Right lobe of liver (tissue), 6 donors: ENCODE data around the gene BRMS1. TPM values are rescaled to one million over a fixed set of nuclear protein-coding genes. Genes with fewer than 3 reads are reported as not detected.
A peak's percentile ranks its signal among the peaks of the same experiment; 100 is the strongest.
"Not testable (repeated sequence)": the region's sequence is repeated elsewhere in the genome, so short reads cannot be mapped to it uniquely, and the experiment has no call there.

Experiments
- ATAC-seq, 4 donors: fragments of 200-7000 bp; cut with Tn5 transposase; one replicate each; pipeline ENCODE4 v1.9.1; 2020; ENCODE audit warnings: mild to moderate bottlenecking in 4 of 4, moderate library complexity in 4 of 4
- DNase-seq, 3 donors: peaks; one replicate each; pipeline ENCODE4 v3.0.0-alpha.2; 2020
- H3K27ac ChIP-seq, 3 donors: fragments of 200-600 bp; one replicate each; pipeline ENCODE4 v1.8.0; 2022
- H3K27me3 ChIP-seq, 2 donors: fragments of 200-600 bp; one replicate each; pipeline ENCODE4 v1.8.0; 2022
- H3K36me3 ChIP-seq, 4 donors: fragments of 200-600 bp; sonication (generic) in 1 of 4; one replicate each; pipeline versions ENCODE4 v1.5.1 to v1.8.0; 2017 to 2022; ENCODE audit warnings: control low read depth in 1 of 4
- H3K4me1 ChIP-seq, 4 donors: fragments of 200-600 bp; sonication (generic) in 1 of 4; one replicate each; pipeline versions ENCODE4 v1.5.1 to v1.8.0; 2017 to 2022; ENCODE audit warnings: control low read depth in 1 of 4
- H3K4me3 ChIP-seq, 3 donors: fragments of 200-600 bp; one replicate each; pipeline ENCODE4 v1.8.0; 2022
- H3K9me3 ChIP-seq, 4 donors: fragments of 200-600 bp; sonication (generic) in 1 of 4; one replicate each; pipeline versions ENCODE4 v1.5.1 to v1.8.0; 2017 to 2022; ENCODE audit warnings: control low read depth in 1 of 4
- POLR2A ChIP-seq: fragments of 450-650 bp; IDR thresholded peaks from one replicate; pipeline ENCODE4 v1.6.1; 2017; ENCODE audit warnings: antibody characterized with exemption, mild to moderate bottlenecking
- WGBS: methylation state at CpG from one replicate; pipeline ENCODE4 v1.1.6; 2018; ENCODE audit warnings: low coverage, low lambda C conversion rate; ENCODE audit not compliant: insufficient coverage; ENCODE audit errors: missing lambda C conversion rate; 5-methylcytosine and 5-hydroxymethylcytosine counted together
- intact Hi-C, 2 donors: fragments of 100-400 bp; cut with DNase I; formaldehyde crosslinking; loops; one replicate each; pipeline versions ENCODE4 v1.11.2 to v1.14.1; 2022
- total RNA-seq, 6 experiments: library from RNA; depleted of rRNA in 2 of 6; stranded (reverse); fragments of >200 nt in 2 of 6; fragmentation: NEBNext Ultra II Directional in 3 of 6; extraction: Animal tissue kit (Norgen Biotek cat#: 25700) in 3 of 6; gene quantifications; one replicate each; pipeline versions ENCODE4 v1.1.0 to v1.2.4, GENCODE V29; 2016 to 2023
- TF ChIP-seq, protein P1 (sequence below), 4 donors: fragments of 200-600 bp in 3 of 4; fragments of 450-650 bp in 1 of 4; IDR thresholded peaks; one replicate each; pipeline versions ENCODE4 v1.5.1 to v1.8.0; 2016 to 2022; ENCODE audit warnings: antibody characterized with exemption in 4 of 4, mild to moderate bottlenecking in 2 of 4
- donor health status: DM: no; HTN: yes; CAD: no.
- donor health status: DM: no; HTN: no; CAD: no.
- donor health status: DM: no; HTN: no; CAD: no.
- donor health status: DM: no; HTN: yes; CAD: no.
- donor health status: DM: no; HTN: yes; CAD: no.

BRMS1 gene
- total RNA-seq, 6 experiments from 2014 or later, result 8.2 to 31.9 (median 12.1) TPM

DNA sequence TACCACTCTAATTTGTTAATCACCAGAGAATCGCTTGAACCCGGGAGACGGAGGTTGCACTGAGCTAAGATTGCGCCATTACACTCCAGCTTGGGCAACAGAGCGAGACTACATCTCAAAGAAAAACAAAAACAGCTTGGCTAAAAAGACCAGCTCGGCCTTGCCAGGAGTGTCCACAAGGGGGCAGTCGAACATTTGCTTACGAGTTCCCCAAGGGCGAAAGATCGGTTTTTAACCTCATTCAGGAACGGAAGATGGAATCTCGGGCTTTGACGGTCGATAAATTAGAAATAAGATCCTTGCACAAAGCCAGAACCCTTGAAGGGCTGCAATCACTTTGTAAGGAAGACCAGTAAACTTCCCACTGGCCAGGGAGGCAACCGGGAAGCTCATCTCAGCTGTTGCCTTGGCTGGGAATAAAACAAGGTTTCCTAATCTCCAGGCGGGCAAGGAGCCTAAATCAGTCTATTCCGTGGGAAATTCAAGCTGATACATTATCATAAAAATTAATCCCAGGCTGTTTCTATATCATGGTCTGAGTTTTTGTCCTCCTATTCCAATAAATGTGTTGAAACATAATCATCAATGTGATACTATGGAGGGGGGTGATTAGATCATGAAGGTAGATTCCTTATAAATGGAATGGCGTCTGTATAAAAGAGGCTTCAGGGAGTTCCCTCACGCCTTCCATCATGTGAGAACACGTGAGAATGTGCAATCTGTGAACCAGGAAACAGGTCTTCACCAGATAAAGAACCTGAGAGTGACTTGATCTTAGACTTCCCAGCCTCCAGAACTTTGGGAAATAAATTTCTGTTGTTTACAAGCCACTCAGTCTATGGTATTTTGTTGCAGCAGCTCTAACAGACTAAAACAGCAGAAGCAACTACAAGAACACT lies 41.5 kb upstream of the BRMS1 start:
- WGBS, result 8% methylated on average over 13 of the region's 20 CpGs
- H3K4me3 ChIP-seq, result no peak overlapping the region

DNA sequence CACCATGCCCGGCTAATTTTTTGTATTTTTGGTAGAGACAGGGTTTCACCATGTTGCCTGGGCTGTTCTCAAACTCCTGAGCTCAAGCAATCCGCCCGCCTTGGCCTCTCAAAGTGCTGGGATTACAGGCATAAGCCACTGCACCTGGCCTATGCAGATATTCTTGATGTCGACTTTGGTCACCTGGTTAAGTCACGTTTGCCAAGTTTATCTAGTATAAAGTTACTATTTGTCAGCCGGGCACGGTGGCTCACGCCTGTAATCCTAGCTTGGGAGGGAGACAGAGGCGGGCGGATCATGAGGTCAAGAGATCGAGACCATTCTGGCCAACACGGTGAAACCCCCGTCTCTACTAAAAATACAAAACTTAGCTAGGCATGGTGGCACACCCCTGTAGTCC lies 39.4 kb upstream of the BRMS1 start:
- H3K27me3 ChIP-seq, H3K4me1 ChIP-seq, H3K4me3 ChIP-seq, DNase-seq, H3K27ac ChIP-seq, ATAC-seq, H3K36me3 ChIP-seq, H3K9me3 ChIP-seq: not testable (repeated sequence)
- intact Hi-C loops, result loop anchor here in 1 of 2 donors (10.0 kb wide), 1 partner anchor 90 kb away; the partner anchor contains the start of gene TMEM151A
- WGBS, result 68% methylated on average over 9 of the region's 13 CpGs

More for the DNA sequence above, 41.5 kb upstream of the BRMS1 start:
- Histone ChIP-seq H3K36me3 (no peaks in the 10 kb centered on the region), H3K27ac (no peak overlapping the region), H3K27me3 (no peaks in the 10 kb centered on the region), H3K9me3 (no peaks in the 10 kb centered on the region), H3K4me1 (no peaks in the 10 kb centered on the region)
- intact Hi-C loops, result loop anchor here in 1 of 2 donors (10.0 kb wide), 1 partner anchor 92 kb away; the partner anchor contains the start of gene TMEM151A
- TF ChIP-seq, protein P1, sequence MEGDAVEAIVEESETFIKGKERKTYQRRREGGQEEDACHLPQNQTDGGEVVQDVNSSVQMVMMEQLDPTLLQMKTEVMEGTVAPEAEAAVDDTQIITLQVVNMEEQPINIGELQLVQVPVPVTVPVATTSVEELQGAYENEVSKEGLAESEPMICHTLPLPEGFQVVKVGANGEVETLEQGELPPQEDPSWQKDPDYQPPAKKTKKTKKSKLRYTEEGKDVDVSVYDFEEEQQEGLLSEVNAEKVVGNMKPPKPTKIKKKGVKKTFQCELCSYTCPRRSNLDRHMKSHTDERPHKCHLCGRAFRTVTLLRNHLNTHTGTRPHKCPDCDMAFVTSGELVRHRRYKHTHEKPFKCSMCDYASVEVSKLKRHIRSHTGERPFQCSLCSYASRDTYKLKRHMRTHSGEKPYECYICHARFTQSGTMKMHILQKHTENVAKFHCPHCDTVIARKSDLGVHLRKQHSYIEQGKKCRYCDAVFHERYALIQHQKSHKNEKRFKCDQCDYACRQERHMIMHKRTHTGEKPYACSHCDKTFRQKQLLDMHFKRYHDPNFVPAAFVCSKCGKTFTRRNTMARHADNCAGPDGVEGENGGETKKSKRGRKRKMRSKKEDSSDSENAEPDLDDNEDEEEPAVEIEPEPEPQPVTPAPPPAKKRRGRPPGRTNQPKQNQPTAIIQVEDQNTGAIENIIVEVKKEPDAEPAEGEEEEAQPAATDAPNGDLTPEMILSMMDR (IDR thresholded peaks at IDR 0.05), result peak; percentile 81 to 96 (median 96)
- no peak for TF ChIP-seq POLR2A
- DNase-seq, result peak; percentile 77 to 82 (median 79)
- ATAC-seq, result peak; percentile 90 to 97 (median 92)

DNA sequence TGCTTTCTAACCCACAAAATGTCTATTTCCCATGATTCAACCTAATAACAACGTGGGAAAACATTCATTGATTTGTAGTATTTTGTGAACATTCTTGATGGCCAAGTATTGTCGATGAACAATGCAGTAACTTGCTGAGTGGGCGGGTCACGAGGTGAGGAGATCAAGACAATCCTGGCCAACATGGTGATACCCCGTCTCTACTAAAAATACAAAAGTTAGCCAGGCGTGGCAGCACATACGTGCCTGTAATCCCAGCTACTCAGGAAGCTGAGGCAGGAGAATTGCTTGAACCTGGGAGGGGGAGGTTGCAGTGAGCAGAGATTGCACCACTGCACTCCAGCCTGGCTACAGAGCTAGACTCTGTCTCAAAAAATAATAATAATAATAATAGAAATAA lies 35.4 kb upstream of the BRMS1 start:
- H3K27ac ChIP-seq, H3K4me1 ChIP-seq, H3K4me3 ChIP-seq, DNase-seq, H3K9me3 ChIP-seq, H3K27me3 ChIP-seq, ATAC-seq, H3K36me3 ChIP-seq: not testable (repeated sequence)
- intact Hi-C loops, result loop anchor here in 1 of 2 donors (10.0 kb wide), 1 partner anchor 85 kb away; the partner anchor contains the start of gene TMEM151A
- 19% methylated on average over 7 of the region's 7 CpGs for WGBS

DNA sequence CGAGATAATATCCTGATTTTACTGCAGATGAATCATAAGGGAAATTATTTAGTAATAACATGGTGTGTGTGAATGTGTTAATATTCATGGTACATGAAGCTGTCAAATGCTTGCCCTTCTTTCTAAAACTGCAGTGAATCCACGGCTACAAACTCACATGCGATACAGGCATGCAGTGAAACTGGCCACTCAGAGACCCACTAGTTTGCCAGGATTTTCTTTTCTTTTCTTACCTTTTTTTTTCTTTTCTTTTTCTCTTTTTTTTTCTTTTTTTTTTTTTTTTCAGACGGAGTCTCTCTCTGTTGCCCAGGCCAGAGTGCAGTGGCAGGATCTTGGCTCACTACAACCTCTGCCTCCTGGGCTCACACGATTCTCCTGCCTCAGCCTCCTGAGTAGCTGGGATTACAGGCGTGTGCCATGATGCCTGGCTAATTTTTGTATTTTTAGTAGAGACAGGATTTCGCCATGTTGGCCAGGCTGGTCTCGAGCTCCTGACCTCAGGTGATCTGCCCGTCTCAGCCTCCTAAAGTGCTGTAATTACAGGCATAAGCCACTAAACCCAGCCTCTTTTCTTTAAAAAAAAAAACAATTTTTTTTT lies 28.9 kb upstream of the BRMS1 start:
- intact Hi-C loops, DNase-seq, ATAC-seq, H3K9me3 ChIP-seq, H3K27me3 ChIP-seq, H3K27ac ChIP-seq, H3K36me3 ChIP-seq, H3K4me3 ChIP-seq, H3K4me1 ChIP-seq: not testable (repeated sequence)
- 65% methylated on average over 7 of the region's 9 CpGs for WGBS

DNA sequence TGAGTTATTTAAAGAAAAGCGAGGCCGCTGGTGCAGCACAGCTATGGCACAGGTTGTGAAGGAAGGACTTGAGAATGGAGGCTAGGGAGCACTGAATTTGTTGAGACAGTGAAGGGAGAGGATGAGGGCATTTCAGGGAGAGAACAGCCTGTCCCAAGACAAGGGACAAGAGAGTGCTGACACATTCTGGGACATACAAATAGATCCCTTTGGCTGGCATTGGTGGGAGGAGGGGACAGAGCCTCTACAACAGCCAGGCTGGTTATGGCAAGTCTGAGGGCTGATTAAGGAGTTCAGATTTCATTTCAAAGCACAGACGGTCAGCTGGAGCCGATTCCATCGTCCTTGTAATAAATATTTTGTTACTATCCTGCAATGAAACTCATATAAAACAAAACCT lies 28.4 kb upstream of the BRMS1 start:
- WGBS, result 81% methylated on average over 5 of the region's 5 CpGs
- DNase-seq, result no peak
- H3K27me3 ChIP-seq, result no peaks in the 10 kb centered on the region
- no peak overlapping the region for H3K27ac ChIP-seq
- no peaks in the 10 kb centered on the region for H3K36me3 ChIP-seq
- H3K4me1 ChIP-seq, result no peaks in the 10 kb centered on the region
- TF ChIP-seq POLR2A, result no peak
- TF ChIP-seq, protein P1 (IDR thresholded peaks at IDR 0.05), result no peak
- no peak overlapping the region for H3K4me3 ChIP-seq
- no peaks in the 10 kb centered on the region for H3K9me3 ChIP-seq
- intact Hi-C loops, result no loop called here
- no peak for ATAC-seq
